IPS-18c (cell line): Measurements from ENCODE around the gene COMP.

Experiments used
- H3K4me3 ChIP-seq: 2 replicates; pipeline ENCODE4 v1.7.0; 2013; ENCODE audit warnings: low read depth, mild to moderate bottlenecking, low read length, moderate library complexity; ENCODE audit not compliant: insufficient read depth
- H3K9me3 ChIP-seq: one replicate; pipeline ENCODE4 v1.6.1; 2013; ENCODE audit warnings: mild to moderate bottlenecking, low read length, moderate library complexity; ENCODE audit not compliant: control insufficient read depth, insufficient read depth

The COMP gene

DNA sequence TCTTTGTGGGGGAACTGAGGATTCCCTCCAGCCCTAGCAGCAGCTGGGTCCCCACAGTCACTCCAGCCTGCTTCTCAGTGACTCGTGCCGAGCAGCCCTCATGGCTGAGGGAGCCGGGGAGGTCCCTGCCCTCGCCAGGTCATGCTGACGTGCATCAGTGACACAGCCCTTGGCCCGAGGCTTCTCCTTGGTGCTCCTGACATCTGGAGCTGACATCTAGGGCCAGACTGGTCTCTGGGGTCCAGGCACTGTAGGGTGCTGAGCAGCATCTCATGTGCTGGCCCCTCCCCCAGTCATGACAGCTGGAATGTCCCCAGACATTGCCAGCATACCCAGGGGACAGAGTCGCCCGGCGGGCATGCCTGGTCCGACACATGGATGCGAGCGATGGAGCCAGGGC, 14.4 kb downstream of the COMP start:
- no peaks in the 10 kb centered on the region for H3K9me3 ChIP-seq
- H3K4me3 ChIP-seq = no peak overlapping the region

DNA sequence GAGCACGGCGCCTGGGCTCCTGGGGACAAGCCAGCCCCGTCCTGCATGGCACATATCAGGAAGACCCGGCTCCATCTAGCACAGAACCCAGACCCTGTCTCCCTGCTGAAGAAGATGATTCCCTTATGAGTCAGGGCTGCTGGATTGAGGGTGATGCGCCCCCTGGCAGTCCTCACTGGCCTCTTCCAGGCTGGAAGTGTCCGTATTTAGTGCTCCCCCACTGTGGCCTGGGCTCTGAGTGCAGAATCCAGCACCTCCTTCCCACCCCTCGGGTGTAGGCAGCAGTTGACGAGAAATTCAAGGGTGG, 14.9 kb downstream of the COMP start:
- H3K4me3 ChIP-seq = no peak overlapping the region
- H3K9me3 ChIP-seq = no peaks in the 10 kb centered on the region

DNA sequence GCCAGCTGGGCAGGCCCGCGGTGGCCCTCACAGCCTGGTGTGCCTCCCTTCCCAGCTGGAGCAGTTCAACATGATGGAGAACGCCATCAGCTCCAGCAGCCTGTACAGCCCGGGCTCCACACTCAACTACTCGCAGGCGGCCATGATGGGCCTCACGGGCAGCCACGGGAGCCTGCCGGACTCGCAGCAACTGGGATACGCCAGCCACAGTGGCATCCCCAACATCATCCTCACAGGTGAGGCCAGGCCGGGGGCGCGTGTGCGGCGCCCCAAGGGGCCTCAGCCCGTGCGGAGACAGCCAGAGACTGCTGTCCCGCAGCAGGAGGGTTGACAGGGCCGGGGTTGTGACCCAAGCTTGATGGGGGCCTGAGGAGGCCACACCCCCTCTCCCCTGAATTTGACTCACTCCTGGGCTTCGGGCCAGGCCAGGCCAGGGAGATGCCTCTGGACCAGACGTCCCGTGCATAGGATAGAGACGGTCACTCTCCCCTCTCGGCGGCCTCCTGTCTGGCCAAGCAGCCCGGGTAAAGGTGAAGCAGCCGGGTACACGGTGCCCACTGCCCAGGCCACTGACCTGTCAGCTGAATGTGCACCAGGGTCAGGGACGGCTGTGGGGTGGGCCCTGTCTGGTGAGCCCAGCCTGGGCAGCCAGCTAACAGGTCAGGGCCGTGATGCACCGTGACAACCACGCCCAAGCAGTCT, 15.4 kb downstream of the COMP start:
- H3K4me3 ChIP-seq = no peak overlapping the region
- no peaks in the 10 kb centered on the region for H3K9me3 ChIP-seq

GRCh38 chr19:18774782-18775444, 16.2 kb downstream of the COMP start:
- no peak overlapping the region for H3K4me3 ChIP-seq
- H3K9me3 ChIP-seq = no peaks in the 10 kb centered on the region

DNA sequence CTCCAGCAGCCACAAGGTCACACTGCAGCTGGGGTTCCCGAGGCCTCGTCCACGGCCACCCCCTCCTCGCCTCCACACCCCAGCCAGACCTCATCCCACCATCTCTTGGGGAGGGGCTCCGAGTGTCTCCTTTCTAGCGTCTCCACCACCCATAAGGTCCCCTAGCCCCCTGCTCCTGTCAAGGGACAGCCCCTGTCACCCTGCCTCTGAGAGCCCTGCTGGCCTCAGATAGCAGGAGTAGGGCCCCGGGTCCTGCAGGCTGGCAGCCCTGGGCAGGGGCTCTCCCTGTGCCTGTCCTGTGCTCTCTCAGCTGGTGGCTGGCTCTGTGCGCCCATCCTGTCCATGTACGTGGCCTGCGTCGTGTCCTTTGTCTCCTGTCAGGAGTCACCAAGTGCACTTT, 17.0 kb downstream of the COMP start:
- H3K4me3 ChIP-seq = no peak overlapping the region
- H3K9me3 ChIP-seq = no peaks in the 10 kb centered on the region

DNA sequence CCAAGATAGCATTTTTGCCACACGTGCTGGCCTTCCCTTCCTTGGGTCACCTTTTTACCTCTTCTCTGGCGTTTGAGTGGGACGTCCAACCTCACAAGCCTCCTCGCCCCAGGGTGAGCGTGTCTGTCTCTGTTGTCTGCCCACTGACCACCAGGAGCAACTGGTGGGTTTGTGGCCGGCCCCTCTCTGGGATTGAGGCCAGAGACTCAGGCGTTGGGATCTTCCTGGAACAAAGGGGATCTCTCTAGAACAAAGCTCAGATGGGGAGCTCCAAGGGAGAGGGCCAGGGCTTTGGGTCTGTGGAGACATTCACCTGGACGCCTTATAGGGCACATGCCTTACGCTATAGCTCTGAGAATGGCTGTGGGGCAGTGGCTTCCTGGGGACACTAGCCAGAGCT, 17.4 kb downstream of the COMP start:
- no peaks in the 10 kb centered on the region for H3K9me3 ChIP-seq
- H3K4me3 ChIP-seq = no peak overlapping the region

DNA sequence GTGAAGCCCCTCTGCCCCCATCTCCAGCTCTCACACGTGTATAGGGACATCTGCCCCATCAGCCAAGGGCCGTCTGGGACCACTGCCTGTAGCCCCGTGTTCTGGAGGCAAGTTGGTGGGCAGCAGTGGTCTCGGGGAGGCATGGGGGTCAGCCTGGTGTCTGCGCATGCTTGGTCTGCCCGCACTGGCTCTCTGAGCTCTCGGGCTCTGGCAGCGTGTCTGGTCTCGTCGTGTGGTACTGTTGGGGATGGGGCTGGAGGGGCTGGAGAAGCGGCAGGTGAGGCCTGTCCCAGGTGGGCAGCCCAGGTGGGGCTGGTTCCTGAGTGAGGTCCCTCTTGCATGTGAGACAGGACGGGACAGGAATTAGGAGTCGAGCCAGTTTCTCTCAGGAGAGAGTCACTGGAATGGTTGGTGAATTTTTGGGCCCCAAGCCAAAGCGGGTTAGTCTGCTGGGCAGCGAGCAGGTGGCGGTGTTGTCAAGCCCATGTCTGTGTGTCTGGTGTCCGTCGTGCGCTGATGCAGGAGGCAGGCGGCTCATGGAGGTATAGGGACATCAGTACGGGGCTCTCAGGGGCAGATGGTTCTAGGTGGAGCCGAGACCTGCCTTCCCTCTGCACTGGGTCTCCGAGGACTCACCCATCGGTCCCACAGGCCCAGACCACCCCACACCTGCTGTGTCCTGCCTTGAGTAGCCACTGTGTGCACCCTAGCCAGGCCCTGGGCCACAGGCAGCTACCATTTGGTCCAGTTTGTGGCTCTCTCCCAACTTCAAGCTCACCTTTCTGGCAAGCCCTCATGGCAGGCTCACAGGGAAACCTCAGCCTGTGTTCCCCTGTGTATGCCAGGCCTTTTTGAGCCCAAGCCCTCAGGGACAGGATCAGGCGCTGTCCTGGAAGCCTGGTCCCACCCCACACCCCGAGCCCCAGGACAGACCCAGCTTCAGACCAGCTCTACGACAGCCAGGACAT, 18.2 kb downstream of the COMP start:
- Histone ChIP-seq H3K4me3 (no peak overlapping the region), H3K9me3 (no peaks in the 10 kb centered on the region)

GRCh38 chr19:18771328-18772242, 19.5 kb downstream of the COMP start:
- no peak overlapping the region for H3K4me3 ChIP-seq
- no peaks in the 10 kb centered on the region for H3K9me3 ChIP-seq

- Histone ChIP-seq H3K4me3 (no peak overlapping the region), H3K9me3 (no peaks in the 10 kb centered on the region)
Observed at GRCh38 chr19:18770663-18771327, 20.3 kb downstream of the COMP start.

GRCh38 chr19:18769989-18770528, 21.0 kb downstream of the COMP start:
- no peaks in the 10 kb centered on the region for H3K9me3 ChIP-seq
- H3K4me3 ChIP-seq = no peak overlapping the region

DNA sequence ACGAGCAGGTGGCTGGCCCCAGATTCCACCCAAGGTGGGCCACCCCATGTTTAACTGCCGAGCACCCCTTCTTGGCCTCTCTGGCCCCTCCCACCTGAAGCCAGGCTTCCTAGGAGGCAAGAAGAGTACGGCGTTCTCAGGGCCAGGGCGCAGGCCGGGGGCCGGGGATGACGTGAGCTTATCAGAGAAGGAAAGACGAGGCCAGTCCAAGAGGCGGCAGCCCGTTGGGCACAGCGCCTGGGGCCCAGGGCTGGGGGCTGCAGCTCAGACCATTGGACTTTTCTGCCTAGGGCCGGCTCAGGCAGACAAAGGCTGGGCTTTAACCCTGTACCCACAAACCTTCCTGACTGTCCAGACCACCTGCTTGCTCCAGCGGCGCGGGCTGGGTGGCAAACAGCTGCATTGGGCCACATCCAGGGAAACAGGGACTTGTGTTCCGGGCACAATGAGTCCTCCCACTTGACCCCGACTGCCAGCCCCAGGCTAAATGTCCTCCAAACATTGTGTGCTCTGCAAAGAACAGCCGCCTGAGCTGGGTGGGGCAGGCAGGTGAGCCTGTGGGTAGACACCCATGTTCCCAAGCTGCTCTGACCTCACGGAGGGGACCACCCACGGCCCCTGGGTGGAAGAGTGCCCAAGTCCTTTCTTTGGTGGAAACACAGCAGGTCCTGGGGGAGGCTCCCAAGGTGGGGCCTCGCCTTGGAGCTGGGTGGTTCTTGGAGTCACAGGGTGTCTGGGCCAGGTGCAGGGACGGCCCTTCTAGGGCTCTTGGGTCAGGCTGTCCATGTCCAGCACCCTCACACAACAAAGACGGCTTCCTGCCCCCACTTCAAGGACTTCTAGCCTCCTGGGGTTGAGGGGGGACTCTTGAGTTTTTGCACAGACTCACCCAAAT, 21.9 kb downstream of the COMP start:
- Histone ChIP-seq H3K9me3 (no peaks in the 10 kb centered on the region), H3K4me3 (no peak overlapping the region)

DNA sequence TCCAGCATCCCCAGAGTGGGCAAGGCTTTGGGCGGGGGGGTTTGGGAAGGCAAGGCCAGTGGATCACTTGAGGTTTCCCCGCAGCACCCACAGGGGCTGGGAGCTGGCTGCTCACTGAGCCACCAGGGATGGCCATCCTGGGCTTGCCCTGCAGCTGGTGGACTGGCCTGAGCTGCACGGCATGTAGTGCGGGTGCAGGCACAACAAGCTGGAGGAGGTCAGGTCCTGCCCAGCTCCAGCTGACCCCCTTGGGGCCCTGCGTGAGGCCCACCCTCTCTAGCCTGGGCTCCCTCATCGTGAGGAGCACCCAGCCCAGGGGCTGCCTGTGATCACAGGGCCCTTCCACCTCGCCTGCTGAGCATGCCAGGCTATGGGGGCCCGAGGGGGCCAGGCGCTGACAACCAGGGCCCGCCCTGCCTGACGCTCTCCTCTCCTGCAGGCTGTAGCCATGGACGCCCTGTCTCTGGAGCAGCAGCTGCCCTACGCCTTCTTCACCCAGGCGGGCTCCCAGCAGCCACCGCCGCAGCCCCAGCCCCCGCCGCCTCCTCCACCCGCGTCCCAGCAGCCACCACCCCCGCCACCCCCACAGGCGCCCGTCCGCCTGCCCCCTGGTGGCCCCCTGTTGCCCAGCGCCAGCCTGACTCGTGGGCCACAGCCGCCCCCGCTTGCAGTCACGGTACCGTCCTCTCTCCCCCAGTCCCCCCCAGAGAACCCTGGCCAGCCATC, 22.9 kb downstream of the COMP start:
- H3K9me3 ChIP-seq = no peaks in the 10 kb centered on the region
- H3K4me3 ChIP-seq = no peak overlapping the region

- no peaks in the 10 kb centered on the region for H3K9me3 ChIP-seq
- no peak overlapping the region for H3K4me3 ChIP-seq
Observed at GRCh38 chr19:18765224-18765623, 25.9 kb downstream of the COMP start.

GRCh38 chr19:18764591-18765051, 26.5 kb downstream of the COMP start:
- Histone ChIP-seq H3K4me3 (no peak overlapping the region), H3K9me3 (no peaks in the 10 kb centered on the region)
